BLaER1 treated with 17β-estradiol and CSF1 and Interleukin-3, amounts not matched to agents 10 nM and 100 nM (cell line): ENCODE results near the gene REM1.
"Not testable (repeated sequence)": the region's sequence is repeated elsewhere in the genome, so short reads cannot be mapped to it uniquely, and the experiment has no call there.

Experiments used
- H3K27ac ChIP-seq, 11 experiments: shearing (Covaris generic); formaldehyde crosslinking; 2 replicates each; pipeline ENCODE4 v1.8.1; 2022
- H3K27me3 ChIP-seq, 11 experiments: shearing (Covaris generic); formaldehyde crosslinking; 2 replicates each; pipeline ENCODE4 v1.8.1; 2022
- H3K36me3 ChIP-seq, 11 experiments: shearing (Covaris generic); formaldehyde crosslinking; 2 replicates each; pipeline ENCODE4 v1.8.1; 2022
- H3K4me1 ChIP-seq, 10 experiments: shearing (Covaris generic); formaldehyde crosslinking; 2 replicates each; pipeline ENCODE4 v1.8.1; 2022
- H3K4me2 ChIP-seq, 11 experiments: shearing (Covaris generic); formaldehyde crosslinking; 2 replicates each; pipeline ENCODE4 v1.8.1; 2022
- H3K4me3 ChIP-seq, 10 experiments: shearing (Covaris generic); formaldehyde crosslinking; 2 replicates each; pipeline ENCODE4 v1.8.1; 2022
- H3K9ac ChIP-seq, 11 experiments: shearing (Covaris generic); formaldehyde crosslinking; 2 replicates each; pipeline ENCODE4 v1.8.1; 2022
- H3K9me3 ChIP-seq, 11 experiments: shearing (Covaris generic); formaldehyde crosslinking; replicated peaks in 1 of 11; 2 replicates each; pipeline ENCODE4 v1.8.1; 2022
- H4K20me1 ChIP-seq, 11 experiments: shearing (Covaris generic); formaldehyde crosslinking; 2 replicates each; pipeline ENCODE4 v1.8.1; 2022
- Cebpa-rat ChIP-seq, 11 experiments: shearing (Covaris generic); IDR thresholded peaks; 2 replicates each; pipeline ENCODE4 v1.8.1; 2022

Gene REM1

DNA sequence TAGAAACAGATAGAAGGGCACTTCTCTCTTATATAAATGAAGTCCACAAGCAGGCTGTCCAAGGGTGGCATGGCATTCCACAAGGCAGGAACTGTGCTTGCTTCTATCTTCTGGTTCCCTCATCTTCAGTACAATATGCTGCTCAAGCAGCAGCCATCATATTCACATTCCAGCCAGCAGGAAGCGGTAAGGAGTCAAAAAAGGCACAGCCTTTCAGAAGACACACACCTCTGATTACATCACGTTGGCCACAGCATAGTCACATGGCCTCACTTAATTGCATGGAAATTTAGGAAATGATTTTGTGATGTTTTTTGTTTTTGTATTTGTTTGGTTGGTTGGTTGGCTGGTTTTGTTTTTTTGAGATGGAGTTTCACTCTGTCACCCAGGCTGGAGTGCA lies 19.0 kb downstream of the REM1 start:
- H3K9ac ChIP-seq: no peak overlapping the region
- no peak overlapping the region for H3K4me2 ChIP-seq
- no peaks in the 10 kb centered on the region for H3K36me3 ChIP-seq
- no peak overlapping the region for H3K27ac ChIP-seq
- H3K9me3 ChIP-seq: no peaks in the 10 kb centered on the region; a peak in 1 of 22 replicates
- H3K4me3 ChIP-seq: no peak overlapping the region
- no peaks in the 10 kb centered on the region for H4K20me1 ChIP-seq
- H3K4me1 ChIP-seq: peaks cover 0 to 8% (median 0%) of the 10 kb centered on the region in 10 experiments; a peak in 2 of 20 replicates
- H3K27me3 ChIP-seq: no peaks in the 10 kb centered on the region
- TF ChIP-seq Cebpa-rat (IDR thresholded peaks at IDR 0.05): no peak

DNA sequence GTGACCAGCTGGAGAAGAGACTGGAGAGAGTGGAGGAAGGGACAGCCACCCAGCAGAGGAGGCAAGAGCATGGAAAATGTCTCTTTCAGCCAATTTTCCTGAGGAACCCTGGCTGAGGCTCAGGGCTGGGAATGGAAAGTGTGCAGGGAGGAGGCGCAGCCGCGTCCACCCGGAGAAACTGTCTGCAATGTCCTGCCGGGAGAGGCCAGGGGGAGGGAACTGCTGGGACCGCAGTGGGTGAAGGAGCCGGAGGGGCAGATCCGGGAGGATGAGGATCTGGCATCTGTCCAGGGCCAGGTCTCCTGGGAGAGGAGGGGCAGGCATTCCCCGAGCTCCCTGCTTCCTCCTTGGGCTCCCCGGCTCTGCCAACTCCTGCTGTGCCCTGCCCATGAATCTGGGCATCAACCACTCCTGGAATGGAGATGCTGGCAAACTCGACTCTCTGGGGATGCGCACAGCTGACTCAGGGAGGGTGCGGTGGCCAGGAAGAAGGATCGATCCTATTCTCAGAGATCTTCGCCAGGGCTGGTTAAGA lies 21.7 kb downstream of the REM1 start:
- Histone ChIP-seq H3K27ac (no peak overlapping the region), H3K9me3 (no peaks in the 10 kb centered on the region; a peak in 1 of 22 replicates), H4K20me1 (no peaks in the 10 kb centered on the region), H3K9ac (no peak overlapping the region), H3K27me3 (no peaks in the 10 kb centered on the region), H3K4me2 (no peak overlapping the region), H3K4me3 (no peak overlapping the region), H3K4me1 (peaks cover 0 to 8% (median 0%) of the 10 kb centered on the region in 10 experiments; a peak in 2 of 20 replicates), H3K36me3 (no peaks in the 10 kb centered on the region)
- no peak for TF ChIP-seq Cebpa-rat (IDR thresholded peaks at IDR 0.05)

DNA sequence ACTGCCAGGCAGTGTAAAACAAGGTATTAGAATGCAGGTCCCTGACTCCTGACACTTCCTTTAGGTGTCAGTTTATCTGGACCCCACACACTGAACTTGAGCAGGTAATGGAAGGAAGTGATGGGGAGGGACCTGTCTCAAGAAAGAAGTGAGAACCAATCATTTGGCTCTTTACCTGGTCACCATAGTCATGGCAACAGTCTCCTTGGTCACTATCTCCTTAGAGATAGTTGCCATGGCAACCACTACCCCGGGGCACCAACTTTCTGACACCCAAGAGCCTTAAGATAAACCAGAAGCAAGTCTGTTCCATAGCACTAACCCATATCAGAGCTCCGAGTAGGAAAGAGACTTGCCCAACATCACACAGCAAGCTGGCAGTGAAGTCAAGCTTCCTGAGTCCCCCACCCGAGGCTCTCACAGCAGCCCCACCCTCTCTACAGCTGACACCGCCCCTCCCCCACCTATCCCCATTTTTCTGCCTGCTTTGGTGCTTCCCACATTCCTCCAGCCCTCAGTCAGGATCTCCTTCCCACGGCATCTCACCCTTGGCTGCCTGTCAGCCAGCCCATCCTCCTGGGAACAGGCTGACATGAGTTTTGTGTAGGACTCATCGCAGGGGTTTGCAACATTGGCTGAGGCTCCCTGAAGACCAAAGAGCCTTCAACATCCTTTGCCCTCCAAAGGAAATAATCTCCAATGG lies 22.9 kb downstream of the REM1 start:
- Histone ChIP-seq H3K4me2 (no peak overlapping the region), H3K36me3 (no peaks in the 10 kb centered on the region), H3K9me3 (no peaks in the 10 kb centered on the region; a peak in 1 of 22 replicates), H3K4me3 (no peak overlapping the region), H3K27ac (no peak overlapping the region), H3K27me3 (no peaks in the 10 kb centered on the region), H4K20me1 (no peaks in the 10 kb centered on the region), H3K4me1 (peaks cover 0 to 2% (median 0%) of the 10 kb centered on the region in 10 experiments; a peak in 1 of 20 replicates), H3K9ac (no peak overlapping the region)
- no peak for TF ChIP-seq Cebpa-rat (IDR thresholded peaks at IDR 0.05)

DNA sequence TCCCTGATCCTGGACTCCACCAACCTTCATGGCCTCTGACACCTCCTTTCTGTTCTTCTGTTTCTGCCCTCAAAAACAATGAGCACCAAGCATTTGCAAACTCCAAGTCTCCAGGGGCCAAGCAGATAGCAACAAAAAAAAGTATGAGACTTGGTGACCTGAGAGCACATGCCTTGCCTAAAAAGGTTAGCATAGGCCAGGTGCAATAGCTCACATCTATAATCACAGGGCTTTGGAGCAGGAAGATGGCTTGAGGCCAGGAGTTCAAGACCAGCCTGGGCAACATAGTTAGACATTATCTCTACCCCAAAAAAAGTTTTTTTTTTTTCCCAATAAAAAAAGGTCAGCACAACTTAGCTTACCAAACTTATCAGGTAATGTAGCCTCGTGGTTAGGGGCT lies 25.4 kb downstream of the REM1 start:
- no peak overlapping the region for H3K4me2 ChIP-seq
- no peaks in the 10 kb centered on the region for H3K36me3 ChIP-seq
- no peaks in the 10 kb centered on the region for H3K27me3 ChIP-seq
- no peaks in the 10 kb centered on the region; a peak in 2 of 20 replicates for H3K4me1 ChIP-seq
- H3K9me3 ChIP-seq: no peaks in the 10 kb centered on the region
- H4K20me1 ChIP-seq: no peaks in the 10 kb centered on the region
- H3K4me3 ChIP-seq: no peak overlapping the region
- TF ChIP-seq Cebpa-rat (IDR thresholded peaks at IDR 0.05): no peak
- no peak overlapping the region for H3K9ac ChIP-seq
- no peak overlapping the region for H3K27ac ChIP-seq

DNA sequence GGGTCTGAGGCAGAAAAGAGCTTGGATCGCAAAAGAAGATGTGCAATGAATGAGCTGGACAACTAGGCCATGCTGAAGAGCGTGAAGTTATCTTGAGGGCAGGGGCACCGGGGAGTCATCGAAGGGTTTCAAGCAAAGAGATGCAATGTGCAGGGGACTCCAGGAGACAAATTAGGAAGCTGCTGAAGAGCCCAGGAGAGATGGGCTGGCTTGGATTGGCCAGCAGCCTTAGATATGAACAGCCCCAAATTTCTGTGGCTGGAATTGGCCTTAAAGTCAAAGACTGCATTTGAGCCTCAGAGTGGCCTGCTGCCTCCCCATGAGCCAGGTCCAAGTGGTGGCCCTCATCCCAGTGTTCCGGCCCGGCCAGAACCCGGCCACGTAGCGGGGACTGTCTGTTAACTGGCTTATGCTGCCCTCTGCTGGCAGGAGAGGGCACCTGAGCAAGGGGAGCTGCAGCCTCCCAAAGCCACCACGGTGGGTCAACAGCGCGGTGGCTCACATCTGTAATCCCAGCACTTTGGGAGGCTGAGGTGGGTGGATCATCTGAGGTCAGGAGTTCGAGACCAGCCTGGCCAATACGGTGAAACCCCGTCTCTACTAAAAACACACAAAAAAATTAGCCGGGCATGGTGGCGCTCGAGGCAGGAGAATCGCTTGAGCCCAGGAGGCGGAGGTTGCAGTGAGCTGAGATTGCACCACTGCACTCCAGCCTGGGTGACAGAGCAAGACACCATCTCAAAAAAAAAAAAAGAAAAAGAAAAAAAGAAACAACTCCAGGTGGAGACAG lies 28.0 kb downstream of the REM1 start:
- not testable (repeated sequence) for H3K4me3 ChIP-seq, H3K27ac ChIP-seq, H4K20me1 ChIP-seq, H3K36me3 ChIP-seq, H3K27me3 ChIP-seq, H3K9me3 ChIP-seq, H3K9ac ChIP-seq
- Histone ChIP-seq H3K4me2 (peak overlapping the region in 3 of 11 experiments; percentile 15 to 23 (median 21); a peak in 3 of 22 replicates), H3K4me1 (peaks cover 0 to 18% (median 13%) of the 10 kb centered on the region in 10 experiments; a peak in 12 of 20 replicates)

DNA sequence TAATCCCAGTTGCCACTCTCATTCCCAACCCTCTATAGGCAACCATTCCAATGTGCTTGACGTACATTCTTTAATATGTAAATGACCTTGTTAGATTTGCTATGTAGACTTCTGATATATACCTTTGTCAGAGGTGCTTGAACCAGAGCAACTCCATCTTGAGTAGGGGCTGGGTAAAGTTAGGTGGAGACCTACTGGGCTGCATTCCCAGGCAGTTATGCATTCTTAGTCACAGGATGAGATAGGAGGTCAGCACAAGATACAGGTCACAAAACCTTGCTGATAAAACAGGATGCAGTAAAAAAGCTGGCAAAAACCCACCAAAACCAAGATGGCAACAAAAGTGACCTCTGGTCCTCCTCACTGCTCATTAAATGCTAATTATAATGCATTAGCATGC lies 30.8 kb downstream of the REM1 start:
- Histone ChIP-seq H3K27me3 (no peaks in the 10 kb centered on the region), H3K27ac (no peak overlapping the region), H3K4me1 (peaks cover 0 to 18% (median 13%) of the 10 kb centered on the region in 10 experiments; a peak in 12 of 20 replicates), H4K20me1 (no peaks in the 10 kb centered on the region), H3K4me3 (no peak overlapping the region), H3K4me2 (0 out of 22 replicates have a peak overlapping the region, but pooled peaks of 1 of the 11 experiments have one; percentile 27), H3K36me3 (no peaks in the 10 kb centered on the region), H3K9ac (no peak overlapping the region), H3K9me3 (peaks cover 0 to 13% (median 10%) of the 10 kb centered on the region in 11 experiments; a peak in 15 of 22 replicates)
- no peak for TF ChIP-seq Cebpa-rat (IDR thresholded peaks at IDR 0.05)

DNA sequence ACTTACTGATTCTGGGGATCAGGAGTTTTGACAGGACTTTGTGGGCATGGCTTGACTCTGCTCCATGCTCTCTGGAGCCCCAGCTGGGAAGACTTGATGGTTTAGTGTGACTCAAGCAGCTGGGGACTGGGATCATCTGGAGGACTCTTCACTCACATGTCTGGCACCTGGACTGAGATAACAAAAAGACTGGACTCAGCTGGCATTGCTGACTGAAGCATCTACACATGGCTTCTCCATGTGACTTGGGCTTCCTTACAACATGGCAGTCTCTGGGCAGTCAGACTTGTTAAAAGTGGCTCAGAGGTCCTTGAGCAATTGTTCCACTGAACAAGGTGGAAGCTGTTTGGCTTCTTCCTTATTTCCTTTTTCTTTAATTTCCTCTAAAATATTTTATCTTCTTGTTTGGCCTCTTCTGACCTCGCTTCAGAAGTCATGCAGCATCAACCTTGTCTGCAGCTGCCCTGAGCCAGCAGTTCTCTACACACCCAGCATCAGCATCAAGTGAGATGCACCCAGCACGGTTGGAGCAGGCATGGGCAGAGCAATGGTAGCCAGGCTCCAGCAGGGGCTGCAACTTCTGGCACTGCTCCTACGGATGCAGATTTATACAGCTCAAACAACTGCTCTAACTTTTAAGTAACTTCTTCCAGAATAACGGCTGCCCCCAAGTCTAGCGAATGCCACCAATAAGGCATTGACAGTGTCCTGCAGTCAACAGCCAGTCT lies 33.6 kb downstream of the REM1 start:
- Histone ChIP-seq H3K4me3 (no peak overlapping the region), H4K20me1 (no peaks in the 10 kb centered on the region), H3K4me2 (no peak overlapping the region), H3K27ac (no peak overlapping the region), H3K27me3 (no peaks in the 10 kb centered on the region), H3K9me3 (peaks cover 0 to 13% (median 10%) of the 10 kb centered on the region in 11 experiments; a peak in 15 of 22 replicates), H3K9ac (no peak overlapping the region), H3K36me3 (no peaks in the 10 kb centered on the region), H3K4me1 (peaks cover 0 to 18% (median 14%) of the 10 kb centered on the region in 10 experiments; a peak in 12 of 20 replicates)
- TF ChIP-seq Cebpa-rat (IDR thresholded peaks at IDR 0.05): no peak

DNA sequence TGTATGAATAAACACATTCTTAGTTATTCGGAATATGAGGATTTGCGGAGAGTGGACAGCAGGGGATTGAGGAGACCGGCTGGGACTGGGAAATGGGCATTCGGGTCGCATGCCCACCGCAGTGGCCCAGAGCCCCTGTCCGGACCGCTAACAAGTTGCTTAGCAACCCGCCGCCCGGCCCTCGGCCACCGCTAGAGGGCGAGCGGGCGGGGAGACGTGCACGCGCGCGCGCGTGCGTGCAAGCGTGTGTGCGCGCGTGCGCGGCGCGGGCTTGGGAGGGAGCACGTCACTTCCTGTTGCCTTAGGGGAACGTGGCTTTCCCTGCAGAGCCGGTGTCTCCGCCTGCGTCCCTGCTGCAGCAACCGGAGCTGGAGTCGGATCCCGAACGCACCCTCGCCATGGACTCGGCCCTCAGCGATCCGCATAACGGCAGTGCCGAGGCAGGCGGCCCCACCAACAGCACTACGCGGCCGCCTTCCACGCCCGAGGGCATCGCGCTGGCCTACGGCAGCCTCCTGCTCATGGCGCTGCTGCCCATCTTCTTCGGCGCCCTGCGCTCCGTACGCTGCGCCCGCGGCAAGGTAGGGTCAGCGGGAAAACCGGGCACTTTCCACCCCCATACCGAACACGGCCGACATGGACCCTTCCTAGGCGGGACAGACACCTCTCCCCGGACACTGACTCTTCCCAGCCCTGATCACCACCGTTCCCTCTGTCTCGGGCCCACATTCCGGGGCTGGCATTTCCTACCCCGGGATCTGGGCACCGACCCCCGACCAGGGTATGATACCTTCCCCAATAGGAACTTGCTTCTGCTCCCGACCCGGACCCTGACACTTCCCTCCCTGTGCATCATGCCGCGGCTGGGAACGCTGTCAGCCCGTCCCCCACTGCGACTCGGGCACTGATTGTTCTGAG lies 39.3 kb downstream of the REM1 start, which contains the start of gene HM13:
HM13 (plus strand) TSS at position 289 of the 918 bp plus-strand sequence; CDS start at position 399, 110 bp downstream.
- peak within 1 kb of the TSS; percentile 83 to 98 (median 95) for H3K4me3 ChIP-seq
- H3K4me1 ChIP-seq: peaks cover 27 to 43% (median 37%) of the 10 kb centered on the region in 10 experiments
- peaks cover 14 to 50% (median 43%) of the 10 kb centered on the region in 11 experiments; a peak in 20 of 22 replicates for H4K20me1 ChIP-seq
- H3K27ac ChIP-seq: peak within 1 kb of the TSS; percentile 71 to 91 (median 86)
- H3K36me3 ChIP-seq: peaks cover 7 to 38% (median 30%) of the 10 kb centered on the region in 11 experiments; a peak in 21 of 22 replicates
- H3K4me2 ChIP-seq: peak within 1 kb of the TSS; percentile 91 to 100 (median 96)
- H3K9me3 ChIP-seq: no peaks in the 10 kb centered on the region
- H3K9ac ChIP-seq: peak within 1 kb of the TSS; percentile 86 to 94 (median 90)
- TF ChIP-seq Cebpa-rat (IDR thresholded peaks at IDR 0.05): no peak
- H3K27me3 ChIP-seq: no peaks in the 10 kb centered on the region
